Measurements from ENCODE around the gene UBASH3A.

The UBASH3A gene

GRCh38 chr21:42427809-42428419 lies 24.2 kb downstream of the UBASH3A start:
- DNase-seq (ENCODE audit: low read depth), result no peak
- no peak for TF ChIP-seq CTCF (IDR thresholded peaks at IDR 0.05; ENCODE audit: low read depth, low read length, missing control alignments)
- H3K4me3 ChIP-seq (ENCODE audit: low read depth, low read length), result no peak overlapping the region

- no peak for TF ChIP-seq CTCF (IDR thresholded peaks at IDR 0.05; ENCODE audit: low read depth, low read length, missing control alignments)
- no peak for DNase-seq (ENCODE audit: low read depth)
- H3K4me3 ChIP-seq (ENCODE audit: low read depth, low read length), result no peak overlapping the region
Measured at GRCh38 chr21:42429021-42429420, 25.3 kb downstream of the UBASH3A start.

GRCh38 chr21:42429856-42430255 lies 26.2 kb downstream of the UBASH3A start:
- TF ChIP-seq CTCF (IDR thresholded peaks at IDR 0.05; ENCODE audit: low read depth, low read length, missing control alignments), result no peak
- DNase-seq (ENCODE audit: low read depth), result no peak
- no peak overlapping the region for H3K4me3 ChIP-seq (ENCODE audit: low read depth, low read length)

- TF ChIP-seq CTCF (IDR thresholded peaks at IDR 0.05; ENCODE audit: low read depth, low read length, missing control alignments), result no peak
- DNase-seq (ENCODE audit: low read depth), result no peak
- H3K4me3 ChIP-seq (ENCODE audit: low read depth, low read length), result no peak overlapping the region
Measured at GRCh38 chr21:42430521-42430920, 26.8 kb downstream of the UBASH3A start.

- no peak overlapping the region for H3K4me3 ChIP-seq (ENCODE audit: low read depth, low read length)
- DNase-seq (ENCODE audit: low read depth), result no peak
- no peak for TF ChIP-seq CTCF (IDR thresholded peaks at IDR 0.05; ENCODE audit: low read depth, low read length, missing control alignments)
Measured at GRCh38 chr21:42431196-42431595, 27.5 kb downstream of the UBASH3A start.

- no peak for TF ChIP-seq CTCF (IDR thresholded peaks at IDR 0.05; ENCODE audit: low read depth, low read length, missing control alignments)
- H3K4me3 ChIP-seq (ENCODE audit: low read depth, low read length), result no peak overlapping the region
- no peak for DNase-seq (ENCODE audit: low read depth)
Measured at GRCh38 chr21:42432695-42433094, 29.0 kb downstream of the UBASH3A start.

GRCh38 chr21:42433946-42434551 lies 30.3 kb downstream of the UBASH3A start:
- no peak for DNase-seq (ENCODE audit: low read depth)
- H3K4me3 ChIP-seq (ENCODE audit: low read depth, low read length), result no peak overlapping the region
- no peak for TF ChIP-seq CTCF (IDR thresholded peaks at IDR 0.05; ENCODE audit: low read depth, low read length, missing control alignments)
